OCI-LY3 (cell line): ENCODE data around the gene NIP7.

Experiments used
- H2AFZ ChIP-seq: fragments of 200-600, 300-600 bp; shearing (Covaris generic); 2 replicates; pipeline ENCODE4 v1.6.0; 2014; ENCODE audit warnings: antibody characterized with exemption, low read depth, low read length
- H3K27ac ChIP-seq: fragments of 200-600, 300-600 bp; sonication (generic); 2 replicates; pipeline ENCODE4 v1.5.1; 2014; ENCODE audit warnings: mild to moderate bottlenecking, low read length, moderate library complexity, mixed read lengths
- H3K27me3 ChIP-seq: fragments of 200-600, 300-600 bp; sonication (generic); 2 replicates; pipeline ENCODE4 v1.6.1; 2014; ENCODE audit warnings: low read depth, low read length, mixed read lengths
- H3K36me3 ChIP-seq: fragments of 200-600, 300-600 bp; sonication (generic); replicated peaks from 2 replicates; pipeline ENCODE3; 2014; ENCODE audit warnings: low read depth, low read length, mixed read lengths
- H3K4me1 ChIP-seq: fragments of 300-600, 200-600 bp; sonication (generic); 2 replicates; pipeline ENCODE4 v1.6.1; 2014; ENCODE audit warnings: low read length, mixed read lengths
- H3K4me2 ChIP-seq: fragments of 200-600, 300-600 bp; sonication (generic); 2 replicates; pipeline ENCODE4 v1.6.1; 2014; ENCODE audit warnings: low read length, mixed read lengths
- H3K4me3 ChIP-seq: fragments of 300-600, 200-600 bp; sonication (generic); 2 replicates; pipeline ENCODE4 v1.5.1; 2014; ENCODE audit warnings: antibody characterized with exemption, mild to moderate bottlenecking, low read length, moderate library complexity
- H3K79me2 ChIP-seq: fragments of 300-600, 200-600 bp; shearing (Covaris generic); 2 replicates; pipeline ENCODE4 v1.6.1; 2014; ENCODE audit warnings: mild to moderate bottlenecking, low read length, mixed read lengths
- H3K9ac ChIP-seq: fragments of 300-600, 200-600 bp; shearing (Covaris generic); 2 replicates; pipeline ENCODE4 v1.6.0; 2014; ENCODE audit warnings: mild to moderate bottlenecking, low read length, moderate library complexity
- H3K9me3 ChIP-seq: fragments of 200-600, 300-600 bp; shearing (Covaris generic); 2 replicates; pipeline ENCODE4 v1.6.1; 2014; ENCODE audit warnings: low read length, mixed read lengths; ENCODE audit not compliant: insufficient read depth
- H4K20me1 ChIP-seq: fragments of 200-600, 300-600 bp; sonication (generic); 2 replicates; pipeline ENCODE4 v1.6.1; 2016; ENCODE audit warnings: low read length, mixed read lengths; ENCODE audit not compliant: insufficient read depth
- EZH2phosphoT487 ChIP-seq: fragments of 200-600 bp; shearing (Covaris generic); IDR thresholded peaks from 2 replicates; pipeline ENCODE4 v1.6.1; 2018; ENCODE audit warnings: antibody characterized with exemption, mixed run types, low read depth
- TF ChIP-seq, protein P1 (sequence below): fragments of 200-600, 300-600 bp; sonication (generic); IDR thresholded peaks from 2 replicates; pipeline ENCODE4 v1.5.1; 2014; ENCODE audit warnings: antibody characterized with exemption, low read length, low read depth

NIP7 gene

DNA sequence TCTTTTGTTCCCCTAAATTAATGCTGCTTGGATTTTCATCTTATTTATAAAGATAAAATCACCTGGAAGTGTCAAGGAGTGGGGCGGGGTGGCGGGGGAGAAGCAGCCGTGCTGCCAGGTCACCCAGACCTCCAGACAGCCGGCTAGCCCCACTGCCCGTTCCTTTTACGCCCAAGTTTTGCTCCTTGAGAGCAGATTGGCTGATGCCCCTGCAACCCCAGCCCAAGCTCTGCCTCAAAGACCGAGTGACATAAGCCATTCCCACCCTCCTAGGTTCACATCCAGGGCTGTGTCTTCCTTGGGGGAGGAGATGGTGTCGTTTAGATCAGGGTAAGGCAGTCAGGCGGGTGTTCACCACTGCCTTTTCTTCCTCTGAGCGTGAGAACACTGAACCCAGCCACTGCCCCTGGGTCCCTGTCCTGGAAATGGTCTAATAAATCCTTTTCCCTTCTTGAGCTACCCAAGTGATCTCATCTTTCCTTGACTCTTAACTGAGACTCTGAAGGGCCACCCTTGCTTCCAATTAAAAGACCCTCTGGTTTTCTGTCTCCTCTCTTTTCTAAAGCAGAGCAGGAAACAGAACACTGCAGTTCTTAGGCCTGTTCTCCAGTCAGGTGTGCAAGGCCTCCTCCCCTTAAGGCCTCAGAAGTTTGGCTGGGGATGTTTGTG is 14.9 kb upstream of the NIP7 start:
- no peaks in the 10 kb centered on the region for H3K9me3 ChIP-seq
- H3K9ac ChIP-seq = no peak overlapping the region
- H3K36me3 ChIP-seq = peaks cover 78% of the 10 kb centered on the region
- no peaks in the 10 kb centered on the region for H3K27me3 ChIP-seq
- no peak overlapping the region for H3K4me3 ChIP-seq
- no peak overlapping the region for H3K27ac ChIP-seq
- peaks cover 14% of the 10 kb centered on the region for H3K4me1 ChIP-seq
- H4K20me1 ChIP-seq = peaks cover 38% of the 10 kb centered on the region
- H3K4me2 ChIP-seq = no peak overlapping the region
- peaks cover 79% of the 10 kb centered on the region for H3K79me2 ChIP-seq
- TF ChIP-seq, protein P1, sequence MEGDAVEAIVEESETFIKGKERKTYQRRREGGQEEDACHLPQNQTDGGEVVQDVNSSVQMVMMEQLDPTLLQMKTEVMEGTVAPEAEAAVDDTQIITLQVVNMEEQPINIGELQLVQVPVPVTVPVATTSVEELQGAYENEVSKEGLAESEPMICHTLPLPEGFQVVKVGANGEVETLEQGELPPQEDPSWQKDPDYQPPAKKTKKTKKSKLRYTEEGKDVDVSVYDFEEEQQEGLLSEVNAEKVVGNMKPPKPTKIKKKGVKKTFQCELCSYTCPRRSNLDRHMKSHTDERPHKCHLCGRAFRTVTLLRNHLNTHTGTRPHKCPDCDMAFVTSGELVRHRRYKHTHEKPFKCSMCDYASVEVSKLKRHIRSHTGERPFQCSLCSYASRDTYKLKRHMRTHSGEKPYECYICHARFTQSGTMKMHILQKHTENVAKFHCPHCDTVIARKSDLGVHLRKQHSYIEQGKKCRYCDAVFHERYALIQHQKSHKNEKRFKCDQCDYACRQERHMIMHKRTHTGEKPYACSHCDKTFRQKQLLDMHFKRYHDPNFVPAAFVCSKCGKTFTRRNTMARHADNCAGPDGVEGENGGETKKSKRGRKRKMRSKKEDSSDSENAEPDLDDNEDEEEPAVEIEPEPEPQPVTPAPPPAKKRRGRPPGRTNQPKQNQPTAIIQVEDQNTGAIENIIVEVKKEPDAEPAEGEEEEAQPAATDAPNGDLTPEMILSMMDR = no peak
- no peak for TF ChIP-seq EZH2phosphoT487
- H2AFZ ChIP-seq = no peak overlapping the region

DNA sequence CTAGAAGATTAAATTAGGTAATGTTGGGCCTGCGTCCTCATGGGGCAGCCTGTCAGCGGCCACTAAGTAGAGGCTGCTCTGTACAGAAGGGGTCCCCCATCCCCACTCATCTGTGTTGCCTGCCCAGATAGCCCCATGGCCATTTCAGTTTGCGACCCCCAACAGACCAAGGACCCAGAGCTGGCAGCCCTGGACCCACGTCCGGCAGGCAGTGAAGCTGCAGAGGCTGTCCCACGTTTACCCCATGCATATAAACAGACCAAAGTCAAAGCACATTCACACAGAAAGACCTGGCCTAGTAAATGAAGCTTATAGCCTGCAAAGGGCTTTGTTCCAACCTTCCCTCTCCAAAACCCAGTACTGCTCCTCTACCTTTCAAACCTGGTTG is 13.8 kb upstream of the NIP7 start:
- Histone ChIP-seq H3K9me3 (no peaks in the 10 kb centered on the region), H3K36me3 (peaks cover 69% of the 10 kb centered on the region), H3K79me2 (peaks cover 88% of the 10 kb centered on the region), H3K4me3 (no peak overlapping the region), H2AFZ (no peak overlapping the region), H3K27me3 (no peaks in the 10 kb centered on the region), H4K20me1 (peaks cover 39% of the 10 kb centered on the region), H3K4me2 (no peak overlapping the region), H3K4me1 (peaks cover 14% of the 10 kb centered on the region), H3K9ac (no peak overlapping the region), H3K27ac (no peak overlapping the region)
- no peak for TF ChIP-seq EZH2phosphoT487
- TF ChIP-seq, protein P1 = no peak

DNA sequence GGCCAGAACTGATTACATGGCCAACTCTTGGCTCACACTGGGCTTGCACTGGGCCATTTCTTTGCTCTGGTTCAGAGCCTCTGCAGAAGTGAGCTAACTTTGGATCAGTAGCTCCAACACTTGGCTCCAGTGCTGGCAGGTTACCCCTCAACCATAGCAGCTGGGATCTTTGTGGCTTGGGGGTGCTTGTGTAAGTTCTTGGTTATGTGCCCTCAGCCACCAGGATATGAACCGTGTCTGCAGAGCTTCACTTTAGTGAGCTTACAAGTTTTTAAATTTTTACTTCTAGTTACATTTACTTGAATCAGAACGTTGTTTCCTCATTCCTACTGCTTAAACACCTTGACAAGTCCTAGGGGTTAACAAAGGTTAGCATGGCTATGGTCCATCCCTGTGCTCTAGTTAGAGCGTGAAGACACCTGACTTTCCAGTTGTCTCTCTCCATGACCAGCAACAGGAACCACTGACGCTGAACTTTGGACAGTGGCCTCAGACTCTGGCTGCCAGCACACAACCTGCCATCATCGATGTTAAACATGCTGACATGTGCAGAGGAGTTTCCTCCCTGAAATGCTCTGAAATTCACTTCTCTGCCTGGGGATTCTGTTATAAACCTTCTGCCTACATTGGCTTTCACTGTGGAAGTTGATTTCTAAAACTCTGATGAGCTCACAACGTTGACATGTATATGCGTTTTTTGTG is 13.2 kb upstream of the NIP7 start:
- Histone ChIP-seq H3K4me3 (no peak overlapping the region), H3K27ac (no peak overlapping the region), H3K36me3 (peaks cover 63% of the 10 kb centered on the region), H2AFZ (no peak overlapping the region), H3K9ac (no peak overlapping the region), H4K20me1 (peaks cover 39% of the 10 kb centered on the region), H3K27me3 (no peaks in the 10 kb centered on the region), H3K4me1 (peaks cover 17% of the 10 kb centered on the region), H3K4me2 (no peak overlapping the region), H3K9me3 (no peaks in the 10 kb centered on the region), H3K79me2 (peaks cover 88% of the 10 kb centered on the region)
- TF ChIP-seq, protein P1 = no peak
- no peak for TF ChIP-seq EZH2phosphoT487

DNA sequence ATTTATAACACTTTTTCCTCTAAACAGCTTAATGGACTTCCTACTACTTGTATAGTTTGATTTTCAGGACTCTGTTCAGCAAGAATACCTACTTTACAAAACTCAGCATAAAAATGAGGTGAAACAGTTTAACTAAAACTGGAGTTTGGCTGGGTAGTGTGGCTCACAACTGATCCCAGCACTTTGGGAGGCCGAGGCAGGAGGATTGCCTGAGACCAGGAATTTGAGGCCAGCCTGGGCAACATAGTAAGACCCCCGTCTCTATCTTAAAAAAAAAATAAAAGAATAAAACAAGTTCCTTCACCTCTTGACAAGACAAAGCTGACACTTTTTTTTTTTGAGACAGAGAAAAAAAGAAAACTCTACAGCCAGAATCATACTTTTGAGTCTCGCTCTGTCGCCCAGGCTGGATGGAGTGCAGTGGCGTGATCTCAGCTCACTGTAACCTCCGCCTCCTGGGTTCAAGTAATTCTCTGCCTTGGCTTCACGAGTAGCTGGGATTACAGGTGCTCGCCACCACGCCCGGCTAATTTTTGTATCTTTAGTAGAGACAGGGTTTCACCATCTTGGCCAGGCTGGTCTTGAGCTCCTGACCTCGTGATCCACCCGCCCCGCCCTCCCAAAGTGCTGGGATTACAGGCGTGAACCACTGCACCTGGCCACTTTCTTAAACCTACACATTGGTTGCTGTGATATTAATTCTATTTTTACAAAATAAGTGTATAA is 11.8 kb upstream of the NIP7 start:
- H4K20me1 ChIP-seq = peaks cover 35% of the 10 kb centered on the region
- H2AFZ ChIP-seq = no peak overlapping the region
- H3K27me3 ChIP-seq = no peaks in the 10 kb centered on the region
- peak overlapping the region; percentile 98; the same call in 1 of the 2 replicates for H3K4me2 ChIP-seq
- no peaks in the 10 kb centered on the region for H3K9me3 ChIP-seq
- TF ChIP-seq, protein P1 = no peak
- TF ChIP-seq EZH2phosphoT487 = no peak
- H3K79me2 ChIP-seq = peaks cover 88% of the 10 kb centered on the region
- H3K4me1 ChIP-seq = peaks cover 17% of the 10 kb centered on the region
- H3K9ac ChIP-seq = no peak overlapping the region
- H3K27ac ChIP-seq = no peak overlapping the region
- peaks cover 59% of the 10 kb centered on the region for H3K36me3 ChIP-seq
- no peak overlapping the region for H3K4me3 ChIP-seq
